Osteocyte (in vitro differentiated cells): ENCODE measurements around the gene RAB18. TPM values are rescaled to one million over a fixed set of nuclear protein-coding genes. Genes with fewer than 3 reads are reported as not detected.

Experiments used
- DNase-seq: peaks from one replicate; pipeline ENCODE4 v3.0.0; 2021; ENCODE audit warnings: mixed read lengths; ENCODE audit not compliant: unreplicated experiment; ENCODE audit errors: extremely low spot score
- H3K27ac Mint-ChIP-seq: one replicate; pipeline ENCODE4 v1.8.0; 2021; ENCODE audit warnings: mild to moderate bottlenecking, mixed read lengths; ENCODE audit not compliant: unreplicated experiment
- H3K27me3 Mint-ChIP-seq: one replicate; pipeline ENCODE4 v1.8.0; 2021; ENCODE audit warnings: mixed read lengths; ENCODE audit not compliant: unreplicated experiment
- H3K36me3 Mint-ChIP-seq: one replicate; pipeline ENCODE4 v1.8.0; 2021; ENCODE audit warnings: mixed read lengths; ENCODE audit not compliant: unreplicated experiment
- H3K4me1 Mint-ChIP-seq: one replicate; pipeline ENCODE4 v1.8.0; 2021; ENCODE audit warnings: mixed read lengths; ENCODE audit not compliant: unreplicated experiment
- H3K4me3 Mint-ChIP-seq: one replicate; pipeline ENCODE4 v1.8.0; 2021; ENCODE audit warnings: mild to moderate bottlenecking, moderate library complexity, mixed read lengths; ENCODE audit not compliant: unreplicated experiment
- H3K9me3 Mint-ChIP-seq: one replicate; pipeline ENCODE4 v1.8.0; 2021; ENCODE audit warnings: mixed read lengths; ENCODE audit not compliant: unreplicated experiment
- CTCF ChIP-seq: fragments of 200-600 bp; sonication (generic); IDR thresholded peaks from 2 replicates; pipeline ENCODE4 v1.5.0; 2021; ENCODE audit warnings: antibody characterized with exemption, mild to moderate bottlenecking, moderate library complexity
- total RNA-seq: library from RNA; stranded (reverse); gene quantifications from 2 replicates; pipeline ENCODE4 v1.2.1, GENCODE V29; 2021

The RAB18 gene
- total RNA-seq, 1 donor from 2014 or later: 142 TPM

GRCh38 chr10:27536437-27536836, 32.3 kb downstream of the RAB18 start:
- DNase-seq: no peak
- Mint-ChIP-seq H3K27ac (no peak overlapping the region), H3K4me3 (no peak overlapping the region), H3K4me1 (peaks cover 1% of the 10 kb centered on the region), H3K27me3 (no peaks in the 10 kb centered on the region), H3K9me3 (no peaks in the 10 kb centered on the region), H3K36me3 (peaks cover 14% of the 10 kb centered on the region)
- TF ChIP-seq CTCF: no peak

- no peak overlapping the region for H3K4me3 Mint-ChIP-seq
- H3K27me3 Mint-ChIP-seq: no peaks in the 10 kb centered on the region
- peaks cover 13% of the 10 kb centered on the region for H3K36me3 Mint-ChIP-seq
- H3K4me1 Mint-ChIP-seq: peaks cover 2% of the 10 kb centered on the region
- H3K27ac Mint-ChIP-seq: no peak overlapping the region
- H3K9me3 Mint-ChIP-seq: no peaks in the 10 kb centered on the region
- no peak for DNase-seq
- no peak for TF ChIP-seq CTCF
These were observed 33.1 kb downstream of the RAB18 start for GRCh38 chr10:27537166-27537565.

- H3K4me3 Mint-ChIP-seq: no peak overlapping the region
- H3K27ac Mint-ChIP-seq: no peak overlapping the region
- peaks cover 7% of the 10 kb centered on the region for H3K4me1 Mint-ChIP-seq
- DNase-seq: no peak
- no peaks in the 10 kb centered on the region for H3K9me3 Mint-ChIP-seq
- no peak for TF ChIP-seq CTCF
- peaks cover 13% of the 10 kb centered on the region for H3K36me3 Mint-ChIP-seq
- H3K27me3 Mint-ChIP-seq: no peaks in the 10 kb centered on the region
These were observed 33.7 kb downstream of the RAB18 start for GRCh38 chr10:27537787-27538186.

GRCh38 chr10:27540672-27541071, 36.6 kb downstream of the RAB18 start:
- TF ChIP-seq CTCF: no peak
- DNase-seq: no peak
- Mint-ChIP-seq H3K9me3 (no peaks in the 10 kb centered on the region), H3K27ac (no peak overlapping the region), H3K4me1 (peaks cover 12% of the 10 kb centered on the region), H3K4me3 (no peak overlapping the region), H3K27me3 (no peaks in the 10 kb centered on the region), H3K36me3 (peaks cover 21% of the 10 kb centered on the region)

- H3K36me3 Mint-ChIP-seq: peaks cover 26% of the 10 kb centered on the region
- no peak for DNase-seq
- no peaks in the 10 kb centered on the region for H3K27me3 Mint-ChIP-seq
- no peak for TF ChIP-seq CTCF
- no peaks in the 10 kb centered on the region for H3K9me3 Mint-ChIP-seq
- H3K4me1 Mint-ChIP-seq: peaks cover 12% of the 10 kb centered on the region
- no peak overlapping the region for H3K4me3 Mint-ChIP-seq
- H3K27ac Mint-ChIP-seq: peak overlapping the region; percentile 31
These were observed 38.0 kb downstream of the RAB18 start for GRCh38 chr10:27541796-27542729.
